Heart left ventricle (tissue), 16 donors: ENCODE measurements around the gene GRIPAP1. TPM values are rescaled to one million over a fixed set of nuclear protein-coding genes. Genes with fewer than 3 reads are reported as not detected.

Experiments used
- ATAC-seq, 4 donors: fragments of 200-7000 bp; cut with Tn5 transposase; one replicate each; pipeline ENCODE4 v1.9.1; 2020 to 2022; ENCODE audit warnings: moderate library complexity in 4 of 4, mild to moderate bottlenecking in 3 of 4, moderate number of reproducible peaks in 1 of 4
- DNase-seq, 5 donors: peaks; one replicate each; pipeline ENCODE4 v3.0.0-alpha.2; 2020
- H3K27ac ChIP-seq, 12 donors: fragments of 200-600 bp; sonication (generic) in 4 of 12; one replicate each; pipeline versions ENCODE4 v1.5.0 to v1.8.0; 2016 to 2022; ENCODE audit warnings: mild to moderate bottlenecking in 2 of 12
- H3K27me3 ChIP-seq, 9 donors: fragments of 200-600 bp; sonication (generic) in 2 of 9; one replicate each; pipeline versions ENCODE4 v1.5.1 to v1.8.0; 2016 to 2022; ENCODE audit warnings: mild to moderate bottlenecking in 3 of 9
- H3K36me3 ChIP-seq, 9 donors: fragments of 200-600 bp; sonication (generic) in 2 of 9; one replicate each; pipeline versions ENCODE4 v1.5.0 to v1.8.0; 2018 to 2022; ENCODE audit warnings: mild to moderate bottlenecking in 2 of 9
- H3K4me1 ChIP-seq, 12 donors: fragments of 200-600 bp; sonication (generic) in 4 of 12; one replicate each; pipeline versions ENCODE4 v1.5.0 to v1.8.0; 2016 to 2022; ENCODE audit warnings: mild to moderate bottlenecking in 3 of 12
- H3K4me3 ChIP-seq, 12 donors: fragments of 200-600 bp; sonication (generic) in 4 of 12; one replicate each; pipeline versions ENCODE4 v1.5.0 to v1.8.0; 2017 to 2022; ENCODE audit warnings: mild to moderate bottlenecking in 9 of 12, moderate library complexity in 4 of 12
- H3K9me3 ChIP-seq, 12 donors: fragments of 200-600 bp; sonication (generic) in 4 of 12; one replicate each; pipeline versions ENCODE4 v1.5.0 to v1.8.0; 2016 to 2022; ENCODE audit warnings: mild to moderate bottlenecking in 1 of 12
- CTCF ChIP-seq, 12 donors: fragments of 200-600 bp; sonication (generic) in 4 of 12; IDR thresholded peaks; one replicate each; pipeline versions ENCODE4 v1.5.0 to v1.8.0; 2018 to 2022; ENCODE audit warnings: antibody characterized with exemption in 12 of 12, mild to moderate bottlenecking in 5 of 12
- POLR2A ChIP-seq, 2 donors: fragments of 450-650 bp; IDR thresholded peaks; one replicate each; pipeline ENCODE4 v1.6.1; 2017; ENCODE audit warnings: antibody characterized with exemption in 2 of 2, mild to moderate bottlenecking in 2 of 2, moderate library complexity in 2 of 2
- WGBS, 4 donors: extraction: QIAGEN DNeasy Blood & Tissue Kit in 2 of 4; methylation state at CpG; one replicate each; pipeline versions ENCODE4 v1.1.5 to v1.1.7; 2013 to 2018; 5-methylcytosine and 5-hydroxymethylcytosine counted together
- intact Hi-C, 10 donors: fragments of 100-400 bp; cut with DNase I; formaldehyde crosslinking; loops; one replicate each; pipeline versions ENCODE4 v1.11.1 to v1.14.2; 2022
- polyA plus RNA-seq, 2 donors: library from polyadenylated mRNA; stranded (reverse); fragments of 200-250 nt; gene quantifications; one replicate each; pipeline ENCODE4 v1.2.3, GENCODE V29; 2013
- total RNA-seq, 9 donors: library from RNA; depleted of rRNA in 2 of 9; stranded (reverse); fragments of >200 nt in 2 of 9; fragmentation: NEBNext Ultra II Directional in 3 of 9; extraction: Animal tissue kit (Norgen Biotek cat#: 25700) in 3 of 9; gene quantifications; one replicate each; pipeline versions ENCODE4 v1.1.0 to v1.2.4, GENCODE V29; 2016 to 2023
- donor health status: ischemic (EF 13 %, LVEDD 7.1; RV severe dilation, severe dysfunction).
- donor health status: healthy with polysubstance abuse.
- donor health status: DM: no; HTN: yes; CAD: no.
- donor health status: DM: no; HTN: no; CAD: no.
- donor health status: ischemic (EF 25% LVEDD 6.9; RV normal size, moderate dysfunction).
- donor health status: ischemic (EF 25% LVEDD 5.7; RV mildly dilated, moderate dysfunction).
- donor health status: healthy.
- donor health status: DM: yes; HTN: yes; CAD: no.
- donor health status: ischemic (EF 35%, LVEDD 5.7; RV mildly dilated, moderate dysfunction).
- donor health status: nonischemic (EF 11% LVEDD 7.7; RV severe dilation, severe dysfunction).
- donor health status: DM: yes; HTN: yes; CAD: no.
- donor health status: PGD.
- donor health status: ischemic (EF 29% LVEDD 5.4; RV normal size, mild dysfunction).
- donor health status: nonischemic (EF 23%, LVEDD 6.1; RV moderate dilation, normal function).

Gene GRIPAP1
- total and polyA plus RNA-seq, 11 donors: 11.4 to 41.6 (median 19.4) TPM

- intact Hi-C loops: no loop called here
- no peak for DNase-seq
- Histone ChIP-seq H3K36me3 (no peaks in the 10 kb centered on the region), H3K27me3 (peaks cover 0 to 6% (median 0%) of the 10 kb centered on the region in 9 donors), H3K9me3 (no peaks in the 10 kb centered on the region), H3K27ac (no peak overlapping the region), H3K4me1 (peaks cover 0 to 8% (median 0%) of the 10 kb centered on the region in 12 donors), H3K4me3 (no peak overlapping the region)
- no peak for TF ChIP-seq CTCF (IDR thresholded peaks at IDR 0.05)
- no peak for TF ChIP-seq POLR2A (IDR thresholded peaks at IDR 0.05)
- ATAC-seq: no peak
- 81 to 92% (median 88%) methylated on average over 13 to 15 of the region's 15 CpGs for WGBS, 4 donors
These were observed 35.1 kb downstream of the GRIPAP1 start for GRCh38 chrX:48966796-48967579.

GRCh38 chrX:48965959-48966358 lies 36.1 kb downstream of the GRIPAP1 start:
- no peaks in the 10 kb centered on the region for H3K9me3 ChIP-seq
- intact Hi-C loops: no loop called here
- no peaks in the 10 kb centered on the region for H3K36me3 ChIP-seq
- TF ChIP-seq POLR2A (IDR thresholded peaks at IDR 0.05) (no peak), CTCF (IDR thresholded peaks at IDR 0.05) (no peak)
- ATAC-seq (no peak), DNase-seq (no peak)
- no peaks in the 10 kb centered on the region for H3K27me3 ChIP-seq
- H3K27ac ChIP-seq: no peak overlapping the region
- H3K4me1 ChIP-seq: no peaks in the 10 kb centered on the region
- WGBS, 4 donors: 88 to 94% (median 90%) methylated on average over 14 of the region's 14 CpGs
- no peak overlapping the region for H3K4me3 ChIP-seq

DNA sequence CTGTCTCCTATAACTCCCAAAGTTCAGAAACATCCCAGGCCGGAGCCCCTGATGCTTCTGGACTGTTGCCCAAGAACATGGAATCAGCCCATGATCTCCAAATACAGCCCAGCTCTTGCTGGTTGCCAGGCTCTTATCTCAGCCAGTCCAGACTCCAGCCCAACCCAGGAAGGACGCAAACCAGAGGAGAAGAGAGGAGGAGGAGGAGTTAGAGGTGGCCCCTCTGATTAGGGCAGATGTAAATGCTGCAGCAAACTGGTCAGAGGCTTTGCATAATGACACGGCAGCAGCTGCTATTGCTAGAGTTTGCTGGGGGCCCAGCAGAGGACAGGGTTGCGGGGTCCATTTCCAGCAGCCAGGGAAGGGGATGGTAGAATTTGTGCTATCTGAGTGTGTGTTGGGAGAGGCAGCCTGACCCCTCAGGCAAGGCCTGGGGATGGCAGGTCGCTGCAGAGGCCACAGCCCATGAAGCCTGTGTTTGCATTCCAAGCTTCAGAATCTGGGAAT lies 40.4 kb downstream of the GRIPAP1 start:
- 36 to 59% (median 38%) methylated on average over 5 of the region's 5 CpGs for WGBS, 4 donors
- Histone ChIP-seq H3K27ac (peak overlapping the region in 5 of 12 donors; percentile 16 to 47 (median 24)), H3K27me3 (no peaks in the 10 kb centered on the region), H3K4me3 (no peak overlapping the region), H3K36me3 (no peaks in the 10 kb centered on the region), H3K9me3 (peaks cover 0 to 4% (median 0%) of the 10 kb centered on the region in 12 donors), H3K4me1 (peaks cover 0 to 13% (median 3%) of the 10 kb centered on the region in 12 donors)
- peak in 1 of 4 donors; percentile 23 for ATAC-seq
- intact Hi-C loops: no loop called here
- peak in 2 of 5 donors; percentile 14 to 36 for DNase-seq
- no peak for TF ChIP-seq CTCF (IDR thresholded peaks at IDR 0.05)
- TF ChIP-seq POLR2A (IDR thresholded peaks at IDR 0.05): no peak

DNA sequence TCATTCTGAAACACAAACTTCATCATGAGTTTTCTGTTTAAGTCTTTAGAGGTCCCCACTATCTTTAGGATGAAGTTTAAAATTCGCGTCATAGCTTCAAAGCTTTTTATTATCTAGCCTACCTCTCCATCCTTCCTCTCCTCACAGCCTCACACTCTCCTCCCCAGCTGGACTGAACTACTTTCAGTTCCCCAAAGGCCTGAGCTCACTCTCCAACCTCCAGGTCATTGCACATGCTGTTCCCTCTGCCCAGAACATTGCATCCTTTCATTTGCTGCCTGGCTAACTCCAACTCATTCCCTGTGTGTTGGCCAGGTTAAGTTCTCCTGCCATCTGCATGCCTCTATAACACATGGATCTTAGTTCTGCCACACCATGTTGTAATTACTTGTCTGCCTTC lies 41.8 kb downstream of the GRIPAP1 start:
- no peak for TF ChIP-seq CTCF (IDR thresholded peaks at IDR 0.05)
- no peak for TF ChIP-seq POLR2A (IDR thresholded peaks at IDR 0.05)
- intact Hi-C loops: no loop called here
- Histone ChIP-seq H3K36me3 (peaks cover 0 to 6% (median 0%) of the 10 kb centered on the region in 9 donors), H3K4me1 (peaks cover 0 to 27% (median 11%) of the 10 kb centered on the region in 12 donors), H3K27ac (no peak overlapping the region), H3K4me3 (no peak overlapping the region), H3K27me3 (no peaks in the 10 kb centered on the region), H3K9me3 (peaks cover 0 to 5% (median 0%) of the 10 kb centered on the region in 12 donors)
- WGBS, 4 donors: 71 to 91% (median 80%) methylated on average over 2 of the region's 2 CpGs
- no peak for ATAC-seq
- peak in 1 of 5 donors; percentile 20 for DNase-seq
